ENCODE results near the gene CASZ1. TPM values are rescaled to one million over a fixed set of nuclear protein-coding genes. Genes with fewer than 3 reads are reported as not detected.

The CASZ1 gene
- total RNA-seq, 1 experiment from 2014 or later = 6.4 TPM

GRCh38 chr1:10799726-10800125 lies 3.3 kb upstream of the CASZ1 start:
- no peak for DNase-seq (ENCODE audit: extremely low read depth, low read depth)

GRCh38 chr1:10795276-10796021 lies 997 bp downstream of the CASZ1 start:
- no peak for DNase-seq (ENCODE audit: extremely low read depth, low read depth)

- DNase-seq (ENCODE audit: extremely low read depth, low read depth) = no peak
Measured at GRCh38 chr1:10794724-10795275, 1.6 kb downstream of the CASZ1 start.

- DNase-seq (ENCODE audit: extremely low read depth, low read depth) = peak; percentile 33
Measured at GRCh38 chr1:10793129-10793651, 3.3 kb downstream of the CASZ1 start.

- no peak for DNase-seq (ENCODE audit: extremely low read depth, low read depth)
Measured at GRCh38 chr1:10791105-10791951, 5.1 kb downstream of the CASZ1 start.

- DNase-seq (ENCODE audit: extremely low read depth, low read depth) = no peak
Measured at GRCh38 chr1:10789803-10790702, 6.4 kb downstream of the CASZ1 start.

- no peak for DNase-seq (ENCODE audit: extremely low read depth, low read depth)
Measured at GRCh38 chr1:10789047-10789791, 7.2 kb downstream of the CASZ1 start.

GRCh38 chr1:10788592-10789006 lies 7.8 kb downstream of the CASZ1 start:
- peak; percentile 20 for DNase-seq (ENCODE audit: extremely low read depth, low read depth)

GRCh38 chr1:10787286-10787685 lies 9.2 kb downstream of the CASZ1 start:
- no peak for DNase-seq (ENCODE audit: extremely low read depth, low read depth)

GRCh38 chr1:10785728-10786638 lies 10.5 kb downstream of the CASZ1 start:
- no peak for DNase-seq (ENCODE audit: extremely low read depth, low read depth)

GRCh38 chr1:10784998-10785727 lies 11.3 kb downstream of the CASZ1 start:
- DNase-seq (ENCODE audit: extremely low read depth, low read depth) = no peak

- no peak for DNase-seq (ENCODE audit: extremely low read depth, low read depth)
Measured at GRCh38 chr1:10782491-10783244, 13.8 kb downstream of the CASZ1 start.

- DNase-seq (ENCODE audit: extremely low read depth, low read depth) = no peak
Measured at GRCh38 chr1:10781137-10781536, 15.3 kb downstream of the CASZ1 start.

- DNase-seq (ENCODE audit: extremely low read depth, low read depth) = no peak
Measured at GRCh38 chr1:10779841-10780240, 16.6 kb downstream of the CASZ1 start.

GRCh38 chr1:10779201-10779600 lies 17.2 kb downstream of the CASZ1 start:
- DNase-seq (ENCODE audit: extremely low read depth, low read depth) = peak; percentile 27

GRCh38 chr1:10778640-10779039 lies 17.8 kb downstream of the CASZ1 start:
- no peak for DNase-seq (ENCODE audit: extremely low read depth, low read depth)
